Measurements from ENCODE around the gene IDUA. TPM values are rescaled to one million over a fixed set of nuclear protein-coding genes. Genes with fewer than 3 reads are reported as not detected.

IDUA gene
- polyA plus RNA-seq, 1 experiment, result 13.2 TPM

GRCh38 chr4:957581-958313, 29.1 kb upstream of the IDUA start:
- H3K27me3 ChIP-seq (ENCODE audit: control insufficient read depth, insufficient read depth, low read length), result no peaks in the 10 kb centered on the region
- DNase-seq (ENCODE audit: low read depth), result no peak
- TF ChIP-seq CTCF (IDR thresholded peaks at IDR 0.05; ENCODE audit: insufficient read depth, low read depth, low read length), result no peak
- CTCF ChIA-PET, result no interaction called here
- POLR2A ChIA-PET, result no interaction called here
- peaks cover 27% of the 10 kb centered on the region for H3K36me3 ChIP-seq (ENCODE audit: control insufficient read depth, insufficient read depth, low read length)
- no peak overlapping the region for H3K4me3 ChIP-seq (ENCODE audit: low read depth, low read length)

GRCh38 chr4:958314-958665, 28.6 kb upstream of the IDUA start:
- Histone ChIP-seq H3K4me3 (ENCODE audit: low read depth, low read length) (no peak overlapping the region), H3K36me3 (ENCODE audit: control insufficient read depth, insufficient read depth, low read length) (peaks cover 30% of the 10 kb centered on the region), H3K27me3 (ENCODE audit: control insufficient read depth, insufficient read depth, low read length) (no peaks in the 10 kb centered on the region)
- ChIA-PET POLR2A (no interaction called here), CTCF (no interaction called here)
- TF ChIP-seq CTCF (IDR thresholded peaks at IDR 0.05; ENCODE audit: insufficient read depth, low read depth, low read length), result no peak
- no peak for DNase-seq (ENCODE audit: low read depth)

- H3K4me3 ChIP-seq (ENCODE audit: low read depth, low read length), result no peak overlapping the region
- ChIA-PET CTCF (no interaction called here), POLR2A (no interaction called here)
- peaks cover 32% of the 10 kb centered on the region for H3K36me3 ChIP-seq (ENCODE audit: control insufficient read depth, insufficient read depth, low read length)
- H3K27me3 ChIP-seq (ENCODE audit: control insufficient read depth, insufficient read depth, low read length), result no peaks in the 10 kb centered on the region
- no peak for DNase-seq (ENCODE audit: low read depth)
- no peak for TF ChIP-seq CTCF (IDR thresholded peaks at IDR 0.05; ENCODE audit: insufficient read depth, low read depth, low read length)
Observed at GRCh38 chr4:958696-959337, 28.0 kb upstream of the IDUA start.

- ChIA-PET CTCF (no interaction called here), POLR2A (no interaction called here)
- no peak for TF ChIP-seq CTCF (IDR thresholded peaks at IDR 0.05; ENCODE audit: insufficient read depth, low read depth, low read length)
- no peak for DNase-seq (ENCODE audit: low read depth)
- H3K4me3 ChIP-seq (ENCODE audit: low read depth, low read length), result no peak overlapping the region
- no peaks in the 10 kb centered on the region for H3K27me3 ChIP-seq (ENCODE audit: control insufficient read depth, insufficient read depth, low read length)
- H3K36me3 ChIP-seq (ENCODE audit: control insufficient read depth, insufficient read depth, low read length), result peaks cover 33% of the 10 kb centered on the region
Observed at GRCh38 chr4:959338-960139, 27.3 kb upstream of the IDUA start.

- DNase-seq (ENCODE audit: low read depth), result no peak
- no peaks in the 10 kb centered on the region for H3K27me3 ChIP-seq (ENCODE audit: control insufficient read depth, insufficient read depth, low read length)
- H3K4me3 ChIP-seq (ENCODE audit: low read depth, low read length), result no peak overlapping the region
- no peak for TF ChIP-seq CTCF (IDR thresholded peaks at IDR 0.05; ENCODE audit: insufficient read depth, low read depth, low read length)
- ChIA-PET CTCF (no interaction called here), POLR2A (no interaction called here)
- H3K36me3 ChIP-seq (ENCODE audit: control insufficient read depth, insufficient read depth, low read length), result peaks cover 35% of the 10 kb centered on the region
Observed at GRCh38 chr4:960140-960635, 26.7 kb upstream of the IDUA start.
